Hepatocyte (in vitro differentiated cells): ENCODE results near the gene ANKRD10. TPM values are rescaled to one million over a fixed set of nuclear protein-coding genes. Genes with fewer than 3 reads are reported as not detected.

ENCODE experiments used
- DNase-seq: peaks from one replicate; pipeline ENCODE4 v3.0.0-alpha.2; 2016; ENCODE audit warnings: low spot score
- H2AFZ ChIP-seq: fragments of 200-600 bp; sonication (generic); 2 replicates; pipeline ENCODE4 v1.6.0; 2016; ENCODE audit warnings: antibody characterized with exemption, mild to moderate bottlenecking
- H3K27ac ChIP-seq: fragments of 200-600 bp; sonication (generic); 2 replicates; pipeline ENCODE4 v1.5.1; 2016; ENCODE audit warnings: mild to moderate bottlenecking
- H3K27me3 ChIP-seq: fragments of 200-600 bp; sonication (generic); 2 replicates; pipeline ENCODE4 v1.6.1; 2016
- H3K36me3 ChIP-seq: fragments of 200-600 bp; sonication (generic); replicated peaks from 2 replicates; pipeline ENCODE4 v1.5.1; 2016; ENCODE audit warnings: low read depth; ENCODE audit not compliant: insufficient read depth
- H3K4me1 ChIP-seq: fragments of 200-600 bp; sonication (generic); 2 replicates; pipeline ENCODE4 v1.5.1; 2016; ENCODE audit warnings: mild to moderate bottlenecking, moderate library complexity; ENCODE audit not compliant: insufficient read depth
- H3K4me2 ChIP-seq: fragments of 200-600 bp; sonication (generic); 2 replicates; pipeline ENCODE4 v1.6.0; 2016
- H3K4me3 ChIP-seq: fragments of 200-600 bp; sonication (generic); 2 replicates; pipeline ENCODE4 v1.5.1; 2016; ENCODE audit warnings: mild to moderate bottlenecking
- H3K79me2 ChIP-seq: fragments of 200-600 bp; sonication (generic); 2 replicates; pipeline ENCODE4 v1.6.0; 2017; ENCODE audit warnings: mild to moderate bottlenecking
- H3K9me2 ChIP-seq: fragments of 200-600 bp; sonication (generic); replicated peaks from 2 replicates; pipeline ENCODE4 v1.6.0; 2017; ENCODE audit warnings: mild to moderate bottlenecking; ENCODE audit not compliant: insufficient read depth
- H3K9me3 ChIP-seq: fragments of 200-600 bp; sonication (generic); 2 replicates; pipeline ENCODE4 v1.5.1; 2016; ENCODE audit warnings: low read depth, mild to moderate bottlenecking
- H4K20me1 ChIP-seq: fragments of 200-600 bp; sonication (generic); 2 replicates; pipeline ENCODE4 v1.6.0; 2016; ENCODE audit warnings: mild to moderate bottlenecking; ENCODE audit not compliant: insufficient read depth, poor library complexity, severe bottlenecking
- CTCF ChIP-seq: fragments of 200-600 bp; sonication (generic); IDR thresholded peaks from 2 replicates; pipeline ENCODE4 v1.5.1; 2016; ENCODE audit warnings: antibody characterized with exemption, mild to moderate bottlenecking; ENCODE audit not compliant: poor library complexity
- EZH2 ChIP-seq: fragments of 200-600 bp; sonication (generic); IDR thresholded peaks from 2 replicates; pipeline ENCODE4 v1.6.1; 2016; ENCODE audit warnings: antibody characterized with exemption, mild to moderate bottlenecking, borderline replicate concordance
- EZH2phosphoT487 ChIP-seq: fragments of 200-600 bp; sonication (generic); IDR thresholded peaks from one replicate; pipeline ENCODE4 v1.6.1; 2018; ENCODE audit warnings: antibody characterized with exemption, mild to moderate bottlenecking, low read depth, moderate library complexity; ENCODE audit not compliant: unreplicated experiment, severe bottlenecking
- WGBS: methylation state at CpG from one replicate; pipeline ENCODE4 v1.1.6; 2016; ENCODE audit warnings: low lambda C conversion rate; ENCODE audit errors: missing lambda C conversion rate; 5-methylcytosine and 5-hydroxymethylcytosine counted together
- polyA plus RNA-seq: library from polyadenylated mRNA; unstranded; fragments of >200 nt; fragmentation: Nextera tagmentation; extraction: Ambion mirVana; gene quantifications from 2 replicates; pipeline ENCODE4 v1.2.1, GENCODE V29; 2016
- total RNA-seq: library from RNA; depleted of rRNA; stranded (reverse); fragments of >200 nt; gene quantifications from 2 replicates; pipeline ENCODE4 v1.2.3, GENCODE V29; 2014

Gene ANKRD10
- total and polyA plus RNA-seq, 2 experiments from 2014 or later = 104 to 143 TPM

- TF ChIP-seq CTCF = no peak
- no peak for TF ChIP-seq EZH2
- no peak for TF ChIP-seq EZH2phosphoT487
- WGBS = 82% methylated on average over 7 of the region's 7 CpGs
These were observed 34.2 kb downstream of the ANKRD10 start for GRCh38 chr13:110880627-110881026.

GRCh38 chr13:110879482-110879881 lies 35.4 kb downstream of the ANKRD10 start:
- no peak overlapping the region for H3K27ac ChIP-seq
- TF ChIP-seq CTCF = no peak
- TF ChIP-seq EZH2phosphoT487 = no peak
- no peak for TF ChIP-seq EZH2
- peaks cover 9% of the 10 kb centered on the region for H3K4me1 ChIP-seq
- no peaks in the 10 kb centered on the region for H3K27me3 ChIP-seq
- H3K79me2 ChIP-seq = no peaks in the 10 kb centered on the region
- no peaks in the 10 kb centered on the region for H3K9me3 ChIP-seq
- 95% methylated on average over 15 of the region's 15 CpGs for WGBS
- no peaks in the 10 kb centered on the region for H4K20me1 ChIP-seq
- no peak overlapping the region for H3K4me3 ChIP-seq
- no peak for DNase-seq
- H2AFZ ChIP-seq = no peak overlapping the region
- H3K4me2 ChIP-seq = no peak overlapping the region
- H3K36me3 ChIP-seq = no peaks in the 10 kb centered on the region
- H3K9me2 ChIP-seq = no peaks in the 10 kb centered on the region

More at GRCh38 chr13:110880627-110881026, 34.2 kb downstream of the ANKRD10 start:
- Histone ChIP-seq H3K27ac (no peak overlapping the region), H3K9me2 (no peaks in the 10 kb centered on the region), H3K79me2 (no peaks in the 10 kb centered on the region), H3K4me3 (no peak overlapping the region), H4K20me1 (no peaks in the 10 kb centered on the region), H3K4me2 (no peak overlapping the region), H3K9me3 (no peaks in the 10 kb centered on the region), H2AFZ (no peak overlapping the region), H3K36me3 (no peaks in the 10 kb centered on the region), H3K27me3 (no peaks in the 10 kb centered on the region), H3K4me1 (peaks cover 6% of the 10 kb centered on the region)
- no peak for DNase-seq

- no peak overlapping the region for H2AFZ ChIP-seq
- 44% methylated on average over 4 of the region's 4 CpGs for WGBS
- no peak overlapping the region for H3K4me3 ChIP-seq
- no peak for TF ChIP-seq CTCF
- no peak for TF ChIP-seq EZH2phosphoT487
- TF ChIP-seq EZH2 = no peak
- no peaks in the 10 kb centered on the region for H3K36me3 ChIP-seq
- no peaks in the 10 kb centered on the region for H3K9me2 ChIP-seq
- no peaks in the 10 kb centered on the region for H3K79me2 ChIP-seq
- no peak overlapping the region for H3K4me2 ChIP-seq
- DNase-seq = no peak
- H3K27ac ChIP-seq = peak overlapping the region; percentile 2
- no peaks in the 10 kb centered on the region for H3K9me3 ChIP-seq
- H3K27me3 ChIP-seq = no peaks in the 10 kb centered on the region
- peaks cover 3% of the 10 kb centered on the region for H3K4me1 ChIP-seq
- H4K20me1 ChIP-seq = no peaks in the 10 kb centered on the region
These were observed 37.1 kb downstream of the ANKRD10 start for GRCh38 chr13:110877737-110878258.
